ENCODE results near the gene LRMDA. TPM values are rescaled to one million over a fixed set of nuclear protein-coding genes. Genes with fewer than 3 reads are reported as not detected.

The LRMDA gene
- total and polyA plus RNA-seq, 10 of the 15 experiments (the other 5 are each of a cell fraction or from before 2014, with no cell fraction given) = 0.07 to 0.54 (median 0.29) TPM; not detected in 4

DNA sequence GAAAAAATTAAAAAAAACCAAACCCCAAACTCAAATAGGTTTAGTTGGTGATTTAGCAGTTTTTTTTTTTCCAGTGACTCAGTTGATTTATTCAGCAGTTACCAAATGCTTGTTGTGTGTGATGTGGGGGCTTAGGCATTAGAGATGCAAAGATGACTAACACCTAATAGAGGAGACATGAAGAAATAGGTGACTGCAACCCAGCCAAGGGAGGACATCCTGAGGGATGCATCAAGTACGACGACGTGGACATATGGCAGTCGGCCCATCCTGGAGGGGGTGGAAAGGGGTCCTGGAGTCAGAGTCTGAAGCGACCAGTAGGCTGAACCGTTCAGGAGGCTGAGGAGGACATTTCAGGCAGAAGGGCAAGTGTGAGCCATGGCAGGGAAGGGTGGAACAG lies 35.5 kb downstream of the LRMDA start (continued):
- TF ChIP-seq, protein P1, sequence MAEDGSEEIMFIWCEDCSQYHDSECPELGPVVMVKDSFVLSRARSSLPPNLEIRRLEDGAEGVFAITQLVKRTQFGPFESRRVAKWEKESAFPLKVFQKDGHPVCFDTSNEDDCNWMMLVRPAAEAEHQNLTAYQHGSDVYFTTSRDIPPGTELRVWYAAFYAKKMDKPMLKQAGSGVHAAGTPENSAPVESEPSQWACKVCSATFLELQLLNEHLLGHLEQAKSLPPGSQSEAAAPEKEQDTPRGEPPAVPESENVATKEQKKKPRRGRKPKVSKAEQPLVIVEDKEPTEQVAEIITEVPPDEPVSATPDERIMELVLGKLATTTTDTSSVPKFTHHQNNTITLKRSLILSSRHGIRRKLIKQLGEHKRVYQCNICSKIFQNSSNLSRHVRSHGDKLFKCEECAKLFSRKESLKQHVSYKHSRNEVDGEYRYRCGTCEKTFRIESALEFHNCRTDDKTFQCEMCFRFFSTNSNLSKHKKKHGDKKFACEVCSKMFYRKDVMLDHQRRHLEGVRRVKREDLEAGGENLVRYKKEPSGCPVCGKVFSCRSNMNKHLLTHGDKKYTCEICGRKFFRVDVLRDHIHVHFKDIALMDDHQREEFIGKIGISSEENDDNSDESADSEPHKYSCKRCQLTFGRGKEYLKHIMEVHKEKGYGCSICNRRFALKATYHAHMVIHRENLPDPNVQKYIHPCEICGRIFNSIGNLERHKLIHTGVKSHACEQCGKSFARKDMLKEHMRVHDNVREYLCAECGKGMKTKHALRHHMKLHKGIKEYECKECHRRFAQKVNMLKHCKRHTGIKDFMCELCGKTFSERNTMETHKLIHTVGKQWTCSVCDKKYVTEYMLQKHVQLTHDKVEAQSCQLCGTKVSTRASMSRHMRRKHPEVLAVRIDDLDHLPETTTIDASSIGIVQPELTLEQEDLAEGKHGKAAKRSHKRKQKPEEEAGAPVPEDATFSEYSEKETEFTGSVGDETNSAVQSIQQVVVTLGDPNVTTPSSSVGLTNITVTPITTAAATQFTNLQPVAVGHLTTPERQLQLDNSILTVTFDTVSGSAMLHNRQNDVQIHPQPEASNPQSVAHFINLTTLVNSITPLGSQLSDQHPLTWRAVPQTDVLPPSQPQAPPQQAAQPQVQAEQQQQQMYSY (CRISPR knock-in tag; IDR thresholded peaks at IDR 0.05) = no peak
- no peak for TF ChIP-seq NRF1 (conservative IDR thresholded peaks at IDR 0.05; ENCODE audit: low read depth, low read length)
- no peak for TF ChIP-seq PAX8 (IDR thresholded peaks at IDR 0.05)
- no peak for TF ChIP-seq SUZ12 (IDR thresholded peaks at IDR 0.05; ENCODE audit: unreplicated experiment)
- TF ChIP-seq, protein P2, sequence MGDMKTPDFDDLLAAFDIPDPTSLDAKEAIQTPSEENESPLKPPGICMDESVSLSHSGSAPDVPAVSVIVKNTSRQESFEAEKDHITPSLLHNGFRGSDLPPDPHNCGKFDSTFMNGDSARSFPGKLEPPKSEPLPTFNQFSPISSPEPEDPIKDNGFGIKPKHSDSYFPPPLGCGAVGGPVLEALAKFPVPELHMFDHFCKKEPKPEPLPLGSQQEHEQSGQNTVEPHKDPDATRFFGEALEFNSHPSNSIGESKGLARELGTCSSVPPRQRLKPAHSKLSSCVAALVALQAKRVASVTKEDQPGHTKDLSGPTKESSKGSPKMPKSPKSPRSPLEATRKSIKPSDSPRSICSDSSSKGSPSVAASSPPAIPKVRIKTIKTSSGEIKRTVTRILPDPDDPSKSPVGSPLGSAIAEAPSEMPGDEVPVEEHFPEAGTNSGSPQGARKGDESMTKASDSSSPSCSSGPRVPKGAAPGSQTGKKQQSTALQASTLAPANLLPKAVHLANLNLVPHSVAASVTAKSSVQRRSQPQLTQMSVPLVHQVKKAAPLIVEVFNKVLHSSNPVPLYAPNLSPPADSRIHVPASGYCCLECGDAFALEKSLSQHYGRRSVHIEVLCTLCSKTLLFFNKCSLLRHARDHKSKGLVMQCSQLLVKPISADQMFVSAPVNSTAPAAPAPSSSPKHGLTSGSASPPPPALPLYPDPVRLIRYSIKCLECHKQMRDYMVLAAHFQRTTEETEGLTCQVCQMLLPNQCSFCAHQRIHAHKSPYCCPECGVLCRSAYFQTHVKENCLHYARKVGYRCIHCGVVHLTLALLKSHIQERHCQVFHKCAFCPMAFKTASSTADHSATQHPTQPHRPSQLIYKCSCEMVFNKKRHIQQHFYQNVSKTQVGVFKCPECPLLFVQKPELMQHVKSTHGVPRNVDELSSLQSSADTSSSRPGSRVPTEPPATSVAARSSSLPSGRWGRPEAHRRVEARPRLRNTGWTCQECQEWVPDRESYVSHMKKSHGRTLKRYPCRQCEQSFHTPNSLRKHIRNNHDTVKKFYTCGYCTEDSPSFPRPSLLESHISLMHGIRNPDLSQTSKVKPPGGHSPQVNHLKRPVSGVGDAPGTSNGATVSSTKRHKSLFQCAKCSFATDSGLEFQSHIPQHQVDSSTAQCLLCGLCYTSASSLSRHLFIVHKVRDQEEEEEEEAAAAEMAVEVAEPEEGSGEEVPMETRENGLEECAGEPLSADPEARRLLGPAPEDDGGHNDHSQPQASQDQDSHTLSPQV (IDR thresholded peaks at IDR 0.05) = no peak

Data from GM12878 (cell line).